Stomach (tissue), 9 donors: Measurements from ENCODE around the gene GM2A. TPM values are rescaled to one million over a fixed set of nuclear protein-coding genes. Genes with fewer than 3 reads are reported as not detected.
"Not testable (repeated sequence)": the region's sequence is repeated elsewhere in the genome, so short reads cannot be mapped to it uniquely, and the experiment has no call there.

Experiments used
- DNase-seq, 2 donors: peaks; one replicate each; pipeline versions ENCODE4 v3.0.0 to v3.0.0-alpha.2; 2013 to 2019
- H3K27ac ChIP-seq, 5 donors: fragments of 200-600 bp in 4 of 5; sonication (generic) in 4 of 5; one replicate each; pipeline ENCODE4 v1.5.1; 2013 to 2019; ENCODE audit warnings: mild to moderate bottlenecking in 1 of 5, moderate library complexity in 1 of 5
- H3K27me3 ChIP-seq, 3 donors: fragments of 200-600 bp; sonication (generic); one replicate each; pipeline ENCODE4 v1.5.1; 2017 to 2019; ENCODE audit warnings: mixed run types in 1 of 3
- H3K36me3 ChIP-seq, 4 donors: fragments of 200-600 bp; sonication (generic); 1 replicate in 3 of 4; 2 replicates in 1 of 4; pipeline ENCODE4 v1.5.1; 2016 to 2019
- H3K4me1 ChIP-seq, 4 donors: fragments of 200-600 bp; sonication (generic); one replicate each; pipeline ENCODE4 v1.5.1; 2016 to 2019
- H3K4me3 ChIP-seq, 4 donors: fragments of 200-600 bp; sonication (generic) in 3 of 4; one replicate each; pipeline ENCODE4 v1.5.1; 2016 to 2019; ENCODE audit warnings: mild to moderate bottlenecking in 1 of 4
- H3K9me3 ChIP-seq, 4 donors: fragments of 200-600 bp; sonication (generic); one replicate each; pipeline ENCODE4 v1.5.1; 2016 to 2019
- CTCF ChIP-seq, 7 experiments: fragments of 450-650 bp in 4 of 7; fragments of 200-600 bp in 3 of 7; sonication (generic) in 3 of 7; IDR thresholded peaks; one replicate each; pipeline ENCODE4 v1.5.1; 2016 to 2019; ENCODE audit warnings: antibody characterized with exemption in 7 of 7, control low read depth in 2 of 7, mild to moderate bottlenecking in 1 of 7
- EP300 ChIP-seq: sonication (generic); formaldehyde crosslinking; IDR thresholded peaks from one replicate; pipeline ENCODE4 v1.6.1; 2017; ENCODE audit warnings: antibody characterized with exemption
- POLR2A ChIP-seq, 4 donors: fragments of 450-650 bp; IDR thresholded peaks; one replicate each; pipeline ENCODE4 v1.6.1; 2016; ENCODE audit warnings: antibody characterized with exemption in 4 of 4, control low read depth in 2 of 4, mild to moderate bottlenecking in 1 of 4, moderate library complexity in 1 of 4
- POLR2AphosphoS5 ChIP-seq, 3 donors: sonication (generic); formaldehyde crosslinking; IDR thresholded peaks; one replicate each; pipeline ENCODE4 v1.6.1; 2016; ENCODE audit warnings: antibody characterized with exemption in 3 of 3
- WGBS, 5 donors: extraction: QIAGEN DNeasy Blood & Tissue Kit in 3 of 5; methylation state at CpG; one replicate each; pipeline versions ENCODE4 v1.1.5 to v1.1.7; 2013 to 2018; 5-methylcytosine and 5-hydroxymethylcytosine counted together
- intact Hi-C: fragments of 100-400 bp; cut with DNase I; formaldehyde crosslinking; loops from one replicate; pipeline ENCODE4 v1.15.1; 2023; ENCODE audit warnings: low total_unique reads
- polyA plus RNA-seq, 3 donors: library from polyadenylated mRNA; stranded (reverse); fragments of 200-250 nt; gene quantifications; one replicate each; pipeline ENCODE4 v1.2.3, GENCODE V29; 2013
- total RNA-seq, 5 donors: library from RNA; depleted of rRNA; stranded (reverse); fragments of >200 nt; gene quantifications; one replicate each; pipeline versions ENCODE4 v1.1.0 to v1.2.3, GENCODE V29; 2014 to 2016
- donor health status: healthy with polysubstance abuse.
- donor health status: Bipolar disorder and iron deficiency.
- donor health status: healthy.

Gene GM2A
- total and polyA plus RNA-seq, 8 donors, result 3.2 to 57.2 (median 17.6) TPM

GRCh38 chr5:151253605-151253950 lies 593 bp downstream of the GM2A start:
- H3K27me3 ChIP-seq, result no peaks in the 10 kb centered on the region
- intact Hi-C loops, result no loop called here
- H3K27ac ChIP-seq, result peak overlapping the region; percentile 52 to 87 (median 85)
- no peaks in the 10 kb centered on the region for H3K36me3 ChIP-seq
- DNase-seq, result no peak
- 10 to 26% (median 17%) methylated on average over 5 of the region's 5 CpGs for WGBS, 5 donors
- peak overlapping the region; percentile 62 to 84 (median 68) for H3K4me3 ChIP-seq
- no peak for TF ChIP-seq CTCF (IDR thresholded peaks at IDR 0.05)
- TF ChIP-seq POLR2A (IDR thresholded peaks at IDR 0.05), result no peak
- TF ChIP-seq POLR2AphosphoS5 (IDR thresholded peaks at IDR 0.05), result no peak
- TF ChIP-seq EP300, result no peak
- peaks cover 11 to 50% (median 22%) of the 10 kb centered on the region in 4 donors for H3K4me1 ChIP-seq
- no peaks in the 10 kb centered on the region for H3K9me3 ChIP-seq

- H3K9me3 ChIP-seq, result no peaks in the 10 kb centered on the region
- H3K4me3 ChIP-seq, result peak overlapping the region in 2 of 4 donors; percentile 66 to 69
- WGBS, 5 donors, result 53 to 80% (median 77%) methylated on average over 1 of the region's 1 CpG
- H3K36me3 ChIP-seq, result peaks cover 0 to under 1% (median under 1%) of the 10 kb centered on the region in 4 donors
- DNase-seq, result no peak
- peaks cover 11 to 57% (median 22%) of the 10 kb centered on the region in 4 donors for H3K4me1 ChIP-seq
- TF ChIP-seq EP300 (no peak), CTCF (IDR thresholded peaks at IDR 0.05) (no peak)
- H3K27ac ChIP-seq, result no peak overlapping the region
- no peaks in the 10 kb centered on the region for H3K27me3 ChIP-seq
- intact Hi-C loops, result no loop called here
Observed at GRCh38 chr5:151254556-151254955, 1.6 kb downstream of the GM2A start.

- WGBS, 5 donors, result 92 to 99% (median 98%) methylated on average over 5 of the region's 5 CpGs
- intact Hi-C loops, H3K27ac ChIP-seq: not testable (repeated sequence)
Observed at GRCh38 chr5:151254990-151255389, 2.0 kb downstream of the GM2A start.

GRCh38 chr5:151255621-151256286 lies 2.8 kb downstream of the GM2A start:
- no peak overlapping the region for H3K27ac ChIP-seq
- H3K9me3 ChIP-seq, result no peaks in the 10 kb centered on the region
- TF ChIP-seq POLR2AphosphoS5 (IDR thresholded peaks at IDR 0.05), result no peak
- no peak for TF ChIP-seq EP300
- no peak for TF ChIP-seq POLR2A (IDR thresholded peaks at IDR 0.05)
- no peak for TF ChIP-seq CTCF (IDR thresholded peaks at IDR 0.05)
- no peaks in the 10 kb centered on the region for H3K27me3 ChIP-seq
- peaks cover 11 to 57% (median 22%) of the 10 kb centered on the region in 4 donors for H3K4me1 ChIP-seq
- 85 to 94% (median 92%) methylated on average over 3 of the region's 3 CpGs for WGBS, 5 donors
- intact Hi-C loops, result no loop called here
- H3K36me3 ChIP-seq, result peaks cover 0 to 13% (median 12%) of the 10 kb centered on the region in 4 donors
- no peak for DNase-seq
- no peak overlapping the region for H3K4me3 ChIP-seq

More at GRCh38 chr5:151254990-151255389, 2.0 kb downstream of the GM2A start:
- not testable (repeated sequence) for H3K27me3 ChIP-seq, H3K9me3 ChIP-seq, DNase-seq, H3K36me3 ChIP-seq, H3K4me3 ChIP-seq
- H3K4me1 ChIP-seq, result peaks cover 11 to 57% (median 22%) of the 10 kb centered on the region in 4 donors

GRCh38 chr5:151257731-151258181 lies 4.8 kb downstream of the GM2A start:
- DNase-seq, result no peak
- intact Hi-C loops, result no loop called here
- 66 to 84% (median 83%) methylated on average over 5 of the region's 5 CpGs for WGBS, 5 donors
- Histone ChIP-seq H3K4me1 (peaks cover 11 to 48% (median 22%) of the 10 kb centered on the region in 4 donors), H3K27ac (peak overlapping the region in 2 of 5 donors; percentile 3 to 12), H3K9me3 (no peaks in the 10 kb centered on the region), H3K36me3 (peaks cover 0 to 30% (median 28%) of the 10 kb centered on the region in 4 donors), H3K4me3 (no peak overlapping the region), H3K27me3 (no peaks in the 10 kb centered on the region)
- no peak for TF ChIP-seq POLR2AphosphoS5 (IDR thresholded peaks at IDR 0.05)
- TF ChIP-seq POLR2A (IDR thresholded peaks at IDR 0.05), result no peak
- TF ChIP-seq CTCF (IDR thresholded peaks at IDR 0.05), result no peak
- TF ChIP-seq EP300, result no peak
